GM18526 (cell line): ENCODE measurements around the gene CYREN.

Source experiments
- POLR2A ChIP-seq: IDR thresholded peaks from 3 replicates; pipeline ENCODE4 v1.6.1; 2011; ENCODE audit not compliant: insufficient read length; ENCODE audit errors: extremely low read depth

CYREN gene

GRCh38 chr7:135168489-135169140, 1.9 kb downstream of the CYREN start:
- TF ChIP-seq POLR2A = peak; percentile 31

GRCh38 chr7:135168001-135168400, 2.5 kb downstream of the CYREN start:
- no peak for TF ChIP-seq POLR2A

- TF ChIP-seq POLR2A = no peak
Observed at GRCh38 chr7:135167365-135167917, 3.1 kb downstream of the CYREN start.

GRCh38 chr7:135166338-135166990, 4.0 kb downstream of the CYREN start:
- TF ChIP-seq POLR2A = no peak

- no peak for TF ChIP-seq POLR2A
Observed at GRCh38 chr7:135165862-135166261, 4.6 kb downstream of the CYREN start.

GRCh38 chr7:135164357-135165061, 6.0 kb downstream of the CYREN start:
- TF ChIP-seq POLR2A = peak; percentile 12

- no peak for TF ChIP-seq POLR2A
Observed at GRCh38 chr7:135162382-135163001, 8.0 kb downstream of the CYREN start.

GRCh38 chr7:135161669-135162068, 8.8 kb downstream of the CYREN start:
- TF ChIP-seq POLR2A = no peak

- no peak for TF ChIP-seq POLR2A
Observed at GRCh38 chr7:135160858-135161653, 9.5 kb downstream of the CYREN start.

GRCh38 chr7:135160098-135160857, 10.2 kb downstream of the CYREN start:
- no peak for TF ChIP-seq POLR2A

GRCh38 chr7:135159359-135160085, 11.0 kb downstream of the CYREN start:
- TF ChIP-seq POLR2A = no peak

GRCh38 chr7:135158874-135159273, 11.6 kb downstream of the CYREN start:
- TF ChIP-seq POLR2A = no peak

- TF ChIP-seq POLR2A = no peak
Observed at GRCh38 chr7:135158141-135158655, 12.3 kb downstream of the CYREN start.

GRCh38 chr7:135156290-135156689, 14.2 kb downstream of the CYREN start:
- TF ChIP-seq POLR2A = no peak

- TF ChIP-seq POLR2A = no peak
Observed at GRCh38 chr7:135154734-135155133, 15.8 kb downstream of the CYREN start.
